Keratinocyte (primary cell): ENCODE results near the gene MPZ. TPM values are rescaled to one million over a fixed set of nuclear protein-coding genes. Genes with fewer than 3 reads are reported as not detected.

Experiments used
- DNase-seq: peaks from one replicate; pipeline ENCODE4 v3.0.0-alpha.2; 2011; ENCODE audit warnings: low read depth, missing footprints, low spot score
- FAIRE-seq: peaks from 2 replicates; lab custom pipeline; 2011; peaks lifted over from hg19 to GRCh38; lab: Jason Lieb, UNC
- H2AFZ ChIP-seq: 2 replicates; pipeline ENCODE4 v1.6.0; 2012; ENCODE audit warnings: low read length, control low read depth, inconsistent platforms; ENCODE audit not compliant: control insufficient read depth
- H3K27ac ChIP-seq: 2 replicates; pipeline ENCODE4 v1.5.1; 2011; ENCODE audit warnings: low read length; ENCODE audit not compliant: control insufficient read depth, insufficient read depth
- H3K27me3 ChIP-seq: 3 replicates; pipeline ENCODE4 v1.6.0; 2011; ENCODE audit warnings: low read length; ENCODE audit not compliant: control insufficient read depth, insufficient read depth; ENCODE audit errors: extremely low read depth
- H3K36me3 ChIP-seq, 2 experiments: 2 replicates in 1 of 2; 3 replicates in 1 of 2; pipeline ENCODE4 v1.5.1; 2011; ENCODE audit warnings: low read length in 2 of 2, mild to moderate bottlenecking in 1 of 2; ENCODE audit not compliant: control insufficient read depth in 2 of 2, insufficient read depth in 2 of 2; ENCODE audit errors: extremely low read depth in 1 of 2
- H3K4me1 ChIP-seq: 3 replicates; pipeline ENCODE4 v1.5.1; 2011; ENCODE audit warnings: low read length; ENCODE audit not compliant: control insufficient read depth, insufficient read depth; ENCODE audit errors: extremely low read depth
- H3K4me2 ChIP-seq: 3 replicates; pipeline ENCODE4 v1.6.0; 2011; ENCODE audit warnings: low read depth, low read length; ENCODE audit not compliant: control insufficient read depth, insufficient read depth; ENCODE audit errors: extremely low read depth
- H3K4me3 ChIP-seq, 3 experiments: fragments of 200-600 bp in 1 of 3; sonication (generic) in 1 of 3; 2 replicates in 2 of 3; 3 replicates in 1 of 3; pipeline ENCODE4 v1.5.1; 2011 to 2016; ENCODE audit warnings: low read length in 3 of 3, mild to moderate bottlenecking in 3 of 3, control low read depth in 2 of 3, inconsistent platforms in 1 of 3, low read depth in 1 of 3, mixed read lengths in 1 of 3, mixed run types in 1 of 3, moderate library complexity in 1 of 3; ENCODE audit not compliant: control insufficient read depth in 2 of 3, insufficient read depth in 2 of 3; ENCODE audit errors: extremely low read depth in 1 of 3
- H3K79me2 ChIP-seq: 2 replicates; pipeline ENCODE4 v1.6.0; 2012; ENCODE audit warnings: low read length; ENCODE audit not compliant: control insufficient read depth, insufficient read depth
- H3K9ac ChIP-seq: 3 replicates; pipeline ENCODE4 v1.6.0; 2011; ENCODE audit warnings: low read length; ENCODE audit not compliant: control insufficient read depth, insufficient read depth; ENCODE audit errors: extremely low read depth
- H3K9me1 ChIP-seq: 3 replicates; pipeline ENCODE4 v1.6.0; 2011; ENCODE audit warnings: low read length; ENCODE audit not compliant: control insufficient read depth, insufficient read depth; ENCODE audit errors: extremely low read depth
- H3K9me3 ChIP-seq: 2 replicates; pipeline ENCODE4 v1.5.1; 2012; ENCODE audit warnings: low read depth, low read length; ENCODE audit not compliant: control insufficient read depth
- H4K20me1 ChIP-seq: 3 replicates; pipeline ENCODE4 v1.6.0; 2011; ENCODE audit warnings: low read length; ENCODE audit not compliant: control insufficient read depth, insufficient read depth; ENCODE audit errors: extremely low read depth
- EZH2 ChIP-seq: IDR thresholded peaks from one replicate; pipeline ENCODE4 v1.6.1; 2012; ENCODE audit warnings: inconsistent platforms, mild to moderate bottlenecking, low read length, moderate library complexity
- dilution Hi-C: fragments of 300-500 bp; cut with MboI; formaldehyde crosslinking; loops from one replicate; pipeline ENCODE4 v1.7.0; 2020; ENCODE audit warnings: low sequenced_read_pairs; ENCODE audit not compliant: extremely low pct_ligation_motif_present
- polyA plus RNA-seq, 5 experiments: library from polyadenylated mRNA; depleted of rRNA in 3 of 5; stranded (reverse) in 3 of 5; stranded (forward) in 1 of 5; unstranded in 1 of 5; fragments of >200 nt; gene quantifications; 1 replicate in 1 of 5; 2 replicates in 3 of 5; 3 replicates in 1 of 5; pipeline versions ENCODE4 v1.2.1 to v1.2.3, GENCODE V29; 2011 to 2012; ENCODE audit warnings: missing spikeins in 2 of 5, low read depth in 1 of 5, low replicate concordance in 1 of 5
- TF ChIP-seq, protein P1 (sequence below), 3 experiments: IDR thresholded peaks in 1 of 3; conservative IDR thresholded peaks in 1 of 3; optimal IDR thresholded peaks in 1 of 3; 2 replicates in 2 of 3; 3 replicates in 1 of 3; pipeline versions ENCODE3 to v1.5.1; 2011; ENCODE audit warnings: low read length in 3 of 3, mild to moderate bottlenecking in 3 of 3, moderate library complexity in 2 of 3, control low read depth in 1 of 3, inconsistent platforms in 1 of 3; ENCODE audit not compliant: insufficient read depth in 2 of 3; ENCODE audit errors: extremely low read depth in 1 of 3

The MPZ gene
- polyA plus RNA-seq, 1 donor (not counting 4 experiments of a cell fraction or from before 2014, with no cell fraction given), result 0.45 TPM

DNA sequence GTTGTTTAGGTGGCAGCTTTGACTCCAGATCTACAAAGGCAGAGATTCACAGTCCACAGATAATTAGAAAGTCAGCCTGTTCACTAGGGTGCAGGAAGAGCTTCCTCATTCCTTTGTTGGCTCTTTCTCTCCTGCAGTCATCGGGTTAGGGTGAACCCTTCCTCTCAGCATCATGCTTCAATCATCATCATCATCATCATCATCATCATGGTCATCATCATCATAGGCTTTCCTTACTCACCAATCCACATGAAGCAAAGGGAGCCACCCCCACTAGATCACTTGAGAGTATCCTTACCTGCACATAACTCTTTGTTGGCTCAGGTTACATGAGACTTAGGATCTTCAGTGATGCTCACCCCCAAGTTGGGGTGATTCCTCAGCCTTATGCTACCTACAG lies 19.0 kb downstream of the MPZ start:
- no peak for FAIRE-seq
- Histone ChIP-seq H3K4me2 (no peak overlapping the region), H4K20me1 (no peaks in the 10 kb centered on the region), H3K27ac (no peak overlapping the region), H3K9me1 (no peaks in the 10 kb centered on the region), H3K9me3 (no peaks in the 10 kb centered on the region), H3K4me1 (no peaks in the 10 kb centered on the region), H3K36me3 (no peaks in the 10 kb centered on the region), H3K79me2 (no peaks in the 10 kb centered on the region), H2AFZ (no peak overlapping the region), H3K27me3 (no peaks in the 10 kb centered on the region), H3K9ac (no peak overlapping the region), H3K4me3 (no peak overlapping the region)
- no peak for DNase-seq
- TF ChIP-seq, protein P1, sequence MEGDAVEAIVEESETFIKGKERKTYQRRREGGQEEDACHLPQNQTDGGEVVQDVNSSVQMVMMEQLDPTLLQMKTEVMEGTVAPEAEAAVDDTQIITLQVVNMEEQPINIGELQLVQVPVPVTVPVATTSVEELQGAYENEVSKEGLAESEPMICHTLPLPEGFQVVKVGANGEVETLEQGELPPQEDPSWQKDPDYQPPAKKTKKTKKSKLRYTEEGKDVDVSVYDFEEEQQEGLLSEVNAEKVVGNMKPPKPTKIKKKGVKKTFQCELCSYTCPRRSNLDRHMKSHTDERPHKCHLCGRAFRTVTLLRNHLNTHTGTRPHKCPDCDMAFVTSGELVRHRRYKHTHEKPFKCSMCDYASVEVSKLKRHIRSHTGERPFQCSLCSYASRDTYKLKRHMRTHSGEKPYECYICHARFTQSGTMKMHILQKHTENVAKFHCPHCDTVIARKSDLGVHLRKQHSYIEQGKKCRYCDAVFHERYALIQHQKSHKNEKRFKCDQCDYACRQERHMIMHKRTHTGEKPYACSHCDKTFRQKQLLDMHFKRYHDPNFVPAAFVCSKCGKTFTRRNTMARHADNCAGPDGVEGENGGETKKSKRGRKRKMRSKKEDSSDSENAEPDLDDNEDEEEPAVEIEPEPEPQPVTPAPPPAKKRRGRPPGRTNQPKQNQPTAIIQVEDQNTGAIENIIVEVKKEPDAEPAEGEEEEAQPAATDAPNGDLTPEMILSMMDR (optimal IDR thresholded peaks at IDR 0.05 in 1 of 3, IDR thresholded peaks at IDR 0.05 in 1 of 3, conservative IDR thresholded peaks at IDR 0.05 in 1 of 3; ENCODE audit: extremely low read depth in 1 of 3, insufficient read depth in 2 of 3, low read length in 3 of 3), result no peak
- TF ChIP-seq EZH2, result no peak
- dilution Hi-C loops, result no loop called here

DNA sequence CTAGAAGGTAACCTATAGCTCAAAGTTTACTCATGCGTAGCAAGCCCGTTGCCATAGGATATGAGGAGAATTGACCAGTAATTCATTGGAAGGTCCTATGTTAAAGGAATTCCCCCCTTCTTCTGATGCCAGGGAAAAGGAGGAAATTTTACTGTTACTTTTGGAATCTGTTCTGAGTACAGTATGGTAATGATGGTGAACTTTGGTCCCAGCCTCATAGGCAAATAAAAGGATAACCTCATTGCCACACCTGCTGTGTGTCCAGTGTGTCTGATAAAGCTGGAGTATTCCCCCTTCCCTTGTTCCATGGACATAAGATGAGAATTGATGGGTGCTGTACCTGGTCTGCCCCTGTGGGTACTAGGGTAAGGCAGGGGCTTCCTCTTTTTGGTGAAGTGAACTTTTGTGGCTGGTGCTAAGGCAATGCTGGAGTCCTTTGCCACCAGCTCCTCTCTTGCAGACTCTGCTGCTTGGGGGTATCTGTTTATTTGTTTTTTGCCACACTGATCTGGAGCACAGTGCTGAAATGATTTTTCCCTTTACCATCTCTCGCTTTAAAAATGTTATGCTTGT lies 22.2 kb downstream of the MPZ start:
- Histone ChIP-seq H3K79me2 (no peaks in the 10 kb centered on the region), H3K9me1 (no peaks in the 10 kb centered on the region), H3K36me3 (no peaks in the 10 kb centered on the region), H3K4me2 (no peak overlapping the region), H3K9me3 (no peaks in the 10 kb centered on the region), H3K4me3 (no peak overlapping the region), H3K4me1 (no peaks in the 10 kb centered on the region), H2AFZ (no peak overlapping the region), H3K27me3 (peaks cover 14% of the 10 kb centered on the region), H3K27ac (no peak overlapping the region), H4K20me1 (no peaks in the 10 kb centered on the region), H3K9ac (no peak overlapping the region)
- DNase-seq, result no peak
- dilution Hi-C loops, result no loop called here
- TF ChIP-seq EZH2, result no peak
- TF ChIP-seq, protein P1 (optimal IDR thresholded peaks at IDR 0.05 in 1 of 3, IDR thresholded peaks at IDR 0.05 in 1 of 3, conservative IDR thresholded peaks at IDR 0.05 in 1 of 3; ENCODE audit: extremely low read depth in 1 of 3, insufficient read depth in 2 of 3, low read length in 3 of 3), result no peak
- FAIRE-seq, result no peak
